Fibroblast of gingiva (primary cell): ENCODE measurements around the gene C2CD5.
A peak's percentile ranks its signal among the peaks of the same experiment; 100 is the strongest.
"Not testable (repeated sequence)": the region's sequence is repeated elsewhere in the genome, so short reads cannot be mapped to it uniquely, and the experiment has no call there.

ENCODE experiments used
- DNase-seq: peaks from one replicate; pipeline ENCODE4 v3.0.0-alpha.2; 2011; ENCODE audit warnings: low read depth

The C2CD5 gene

GRCh38 chr12:22536346-22536945 is 7.9 kb downstream of the C2CD5 start:
- DNase-seq: no peak

- no peak for DNase-seq
Observed at GRCh38 chr12:22535478-22535877, 8.9 kb downstream of the C2CD5 start.

GRCh38 chr12:22535038-22535437 is 9.3 kb downstream of the C2CD5 start:
- no peak for DNase-seq

- DNase-seq: no peak
Observed at GRCh38 chr12:22533155-22533554, 11.2 kb downstream of the C2CD5 start.

- no peak for DNase-seq
Observed at GRCh38 chr12:22532317-22532716, 12.0 kb downstream of the C2CD5 start.

GRCh38 chr12:22531205-22531604 is 13.1 kb downstream of the C2CD5 start:
- DNase-seq: no peak

- no peak for DNase-seq
Observed at GRCh38 chr12:22529281-22530060, 14.9 kb downstream of the C2CD5 start.

- peak; percentile 59 for DNase-seq
Observed at GRCh38 chr12:22527999-22528398, 16.3 kb downstream of the C2CD5 start.

GRCh38 chr12:22526836-22527235 is 17.5 kb downstream of the C2CD5 start:
- no peak for DNase-seq

- DNase-seq: peak; percentile 36
Observed at GRCh38 chr12:22525426-22525825, 18.9 kb downstream of the C2CD5 start.

- no peak for DNase-seq
Observed at GRCh38 chr12:22518998-22519397, 25.3 kb downstream of the C2CD5 start.

GRCh38 chr12:22518060-22518719 is 26.2 kb downstream of the C2CD5 start:
- no peak for DNase-seq

- no peak for DNase-seq
Observed at GRCh38 chr12:22514875-22515274, 29.5 kb downstream of the C2CD5 start.

- DNase-seq: no peak
Observed at GRCh38 chr12:22505826-22506225, 38.5 kb downstream of the C2CD5 start.

- DNase-seq: peak; percentile 48
Observed at GRCh38 chr12:22500100-22500499, 44.2 kb downstream of the C2CD5 start.

- DNase-seq: no peak
Observed at GRCh38 chr12:22499445-22499844, 44.9 kb downstream of the C2CD5 start.

GRCh38 chr12:22494319-22494718 is 50.0 kb downstream of the C2CD5 start:
- no peak for DNase-seq

- no peak for DNase-seq
Observed at GRCh38 chr12:22491034-22491433, 53.3 kb downstream of the C2CD5 start.

- no peak for DNase-seq
Observed at GRCh38 chr12:22488478-22488877, 55.9 kb downstream of the C2CD5 start.

GRCh38 chr12:22487683-22488082 is 56.7 kb downstream of the C2CD5 start:
- DNase-seq: not testable (repeated sequence)

GRCh38 chr12:22481547-22482104 is 62.7 kb downstream of the C2CD5 start:
- DNase-seq: no peak

GRCh38 chr12:22480814-22481213 is 63.5 kb downstream of the C2CD5 start:
- DNase-seq: not testable (repeated sequence)

- no peak for DNase-seq
Observed at GRCh38 chr12:22480016-22480415, 64.3 kb downstream of the C2CD5 start.
